Retinal pigment epithelial cell (primary cell): ENCODE measurements around the gene PBLD.
"Not testable (repeated sequence)": the region's sequence is repeated elsewhere in the genome, so short reads cannot be mapped to it uniquely, and the experiment has no call there.

Experiments
- DNase-seq: peaks from one replicate; pipeline ENCODE4 v3.0.0-alpha.2; 2010; ENCODE audit warnings: low read depth
- H3K4me3 ChIP-seq: 2 replicates; pipeline ENCODE4 v1.5.1; 2011; ENCODE audit warnings: mild to moderate bottlenecking, low read length, control low read depth, moderate library complexity
- TF ChIP-seq, protein P1 (sequence below): conservative IDR thresholded peaks from 2 replicates; pipeline ENCODE4 v1.5.1; 2011; ENCODE audit warnings: low read depth, low read length, control low read depth, inconsistent platforms

The PBLD gene

DNA sequence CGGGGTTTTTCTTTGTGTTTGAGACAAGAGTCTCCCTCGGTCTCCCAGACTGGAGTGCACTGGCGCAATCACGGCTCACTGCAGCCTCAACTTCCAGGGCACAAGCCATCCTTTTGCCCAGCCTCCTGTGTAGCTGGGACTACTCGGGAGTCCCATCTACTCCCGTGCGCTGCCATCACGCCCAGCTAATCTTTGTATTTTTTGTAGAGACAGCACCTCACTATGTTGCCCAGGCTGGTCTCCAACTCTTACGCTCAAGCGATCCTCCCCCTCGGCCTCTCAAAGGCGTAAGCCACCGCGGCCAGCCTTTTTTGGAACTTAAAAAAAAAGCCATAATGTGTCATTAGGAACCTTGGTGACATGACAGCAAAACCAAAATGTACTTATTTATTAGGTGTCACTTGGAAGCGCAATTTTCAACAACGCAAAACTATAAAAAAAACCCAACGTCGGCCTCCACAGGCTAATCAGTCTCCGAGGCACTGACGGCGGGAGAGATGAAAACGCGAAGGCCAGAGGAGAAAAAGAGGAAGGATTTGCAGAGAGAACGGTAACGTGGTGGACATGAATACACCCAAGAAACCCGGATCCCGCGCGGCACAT is 1.8 kb downstream of the PBLD start:
- TF ChIP-seq, protein P1, sequence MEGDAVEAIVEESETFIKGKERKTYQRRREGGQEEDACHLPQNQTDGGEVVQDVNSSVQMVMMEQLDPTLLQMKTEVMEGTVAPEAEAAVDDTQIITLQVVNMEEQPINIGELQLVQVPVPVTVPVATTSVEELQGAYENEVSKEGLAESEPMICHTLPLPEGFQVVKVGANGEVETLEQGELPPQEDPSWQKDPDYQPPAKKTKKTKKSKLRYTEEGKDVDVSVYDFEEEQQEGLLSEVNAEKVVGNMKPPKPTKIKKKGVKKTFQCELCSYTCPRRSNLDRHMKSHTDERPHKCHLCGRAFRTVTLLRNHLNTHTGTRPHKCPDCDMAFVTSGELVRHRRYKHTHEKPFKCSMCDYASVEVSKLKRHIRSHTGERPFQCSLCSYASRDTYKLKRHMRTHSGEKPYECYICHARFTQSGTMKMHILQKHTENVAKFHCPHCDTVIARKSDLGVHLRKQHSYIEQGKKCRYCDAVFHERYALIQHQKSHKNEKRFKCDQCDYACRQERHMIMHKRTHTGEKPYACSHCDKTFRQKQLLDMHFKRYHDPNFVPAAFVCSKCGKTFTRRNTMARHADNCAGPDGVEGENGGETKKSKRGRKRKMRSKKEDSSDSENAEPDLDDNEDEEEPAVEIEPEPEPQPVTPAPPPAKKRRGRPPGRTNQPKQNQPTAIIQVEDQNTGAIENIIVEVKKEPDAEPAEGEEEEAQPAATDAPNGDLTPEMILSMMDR: no peak
- no peak for DNase-seq
- peak overlapping the region; percentile 94 for H3K4me3 ChIP-seq

DNA sequence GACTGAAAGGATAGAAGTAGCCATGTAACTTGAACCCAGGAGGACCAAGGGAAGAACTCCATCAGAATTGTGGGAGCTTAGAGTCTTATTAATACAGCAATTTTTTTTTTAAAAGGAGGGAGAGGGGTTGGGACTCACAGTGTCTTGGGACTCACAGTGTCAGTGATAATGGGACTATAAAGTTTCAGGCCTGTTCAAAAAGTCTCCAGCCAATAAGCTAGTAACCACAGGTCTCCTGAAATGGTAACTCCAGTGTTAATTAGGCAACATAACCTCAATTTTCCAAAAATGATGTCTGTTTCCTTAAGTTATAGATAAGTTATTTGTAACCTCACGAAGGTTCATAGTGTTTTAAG is 3.2 kb downstream of the PBLD start:
- TF ChIP-seq, protein P1: no peak
- no peak overlapping the region for H3K4me3 ChIP-seq
- DNase-seq: no peak

DNA sequence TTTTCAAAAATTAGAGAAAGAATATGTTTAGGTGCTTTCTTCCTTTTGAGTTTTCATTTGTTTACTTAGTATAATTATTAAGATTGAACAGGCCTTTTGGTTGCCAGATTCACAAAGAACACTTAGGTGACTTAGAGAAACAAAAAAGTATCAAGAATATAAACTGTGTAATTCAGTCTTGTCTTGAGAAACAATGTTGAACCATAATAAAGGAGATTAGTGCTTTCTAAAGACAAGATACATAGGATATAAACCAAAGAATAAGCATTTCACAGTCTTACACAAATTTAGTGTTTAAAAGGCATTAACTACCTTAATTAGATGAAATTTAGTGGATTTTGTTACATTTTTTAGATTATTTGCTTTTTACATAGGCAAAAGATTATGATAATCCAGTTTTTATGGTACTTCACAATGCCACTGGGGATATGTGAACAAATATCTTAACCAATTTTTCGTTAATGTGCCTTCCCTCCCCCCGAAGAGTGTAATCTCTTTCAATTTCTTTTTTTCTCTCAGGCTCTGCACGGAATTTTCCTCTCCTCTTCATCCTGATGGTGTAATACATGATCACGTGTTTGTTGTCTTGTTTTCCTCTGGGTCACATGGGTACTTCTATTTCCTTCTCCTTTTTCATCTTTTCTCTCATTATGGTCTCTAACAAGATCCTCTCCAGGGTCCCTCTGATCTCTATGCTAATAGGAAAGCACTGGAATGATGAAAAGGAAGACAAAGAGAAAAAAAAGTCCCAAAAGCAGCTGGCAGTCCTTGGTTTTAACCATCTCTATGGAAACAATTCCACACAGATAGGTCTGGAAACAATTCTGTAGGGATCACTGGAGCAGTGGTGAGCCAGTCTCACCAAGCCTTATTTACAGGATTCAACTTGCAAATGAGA is 4.6 kb downstream of the PBLD start:
- TF ChIP-seq, protein P1: no peak
- no peak for DNase-seq
- peak overlapping the region; percentile 5 for H3K4me3 ChIP-seq

DNA sequence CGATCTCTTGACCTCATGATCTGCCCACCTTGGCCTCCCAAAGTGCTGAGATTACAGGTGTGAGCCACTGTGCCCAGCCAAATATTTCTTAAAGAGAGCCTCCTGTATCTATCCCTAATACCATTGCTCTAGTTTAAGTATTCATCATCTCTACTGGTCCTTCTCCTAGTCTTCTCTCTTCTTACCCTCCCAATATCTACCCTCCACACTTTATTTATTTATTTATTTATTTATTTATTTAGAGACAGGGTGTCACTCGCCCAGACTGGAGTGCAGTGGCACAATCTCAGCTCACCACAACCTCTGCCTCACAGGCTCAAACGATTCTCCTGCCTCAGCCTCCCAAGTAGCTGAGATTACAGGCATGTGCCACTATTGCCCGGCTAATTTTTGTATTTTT is 8.3 kb downstream of the PBLD start:
- DNase-seq, H3K4me3 ChIP-seq: not testable (repeated sequence)

DNA sequence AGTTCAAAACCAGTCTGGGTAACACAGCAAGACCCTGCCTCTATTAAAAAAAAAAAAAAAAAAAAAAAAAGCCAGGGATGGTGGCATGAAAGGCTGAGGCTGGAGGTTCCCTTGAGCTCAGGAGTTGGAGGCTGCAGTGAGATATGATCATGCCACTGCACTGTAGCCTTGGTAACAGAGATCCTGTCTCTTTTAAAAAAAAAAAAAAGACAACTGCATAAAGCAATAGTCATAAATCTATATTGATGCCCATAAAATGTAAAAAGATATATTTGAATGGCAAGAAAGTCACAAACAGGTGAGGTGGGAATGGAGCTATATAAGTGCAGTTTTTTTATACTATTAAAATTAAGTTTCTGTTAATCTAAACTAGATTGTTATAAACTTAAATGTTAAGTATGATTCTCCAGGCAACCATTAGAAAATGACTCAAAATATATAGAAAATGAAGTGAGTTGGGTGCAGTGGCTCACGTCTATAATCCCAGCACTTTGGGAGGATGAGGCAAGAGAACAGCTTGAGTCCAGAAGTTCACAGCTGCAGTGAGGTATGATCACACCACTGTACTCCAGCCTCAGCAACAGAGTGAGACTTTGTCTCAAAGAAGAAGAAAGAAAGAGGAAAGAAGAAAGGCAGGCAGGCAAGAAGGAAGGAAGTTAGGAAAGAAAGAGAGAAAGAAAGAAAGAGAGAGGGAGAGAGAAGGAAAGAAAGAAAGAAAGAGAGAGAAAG is 14.2 kb downstream of the PBLD start:
- no peak for DNase-seq
- TF ChIP-seq, protein P1: no peak
- no peak overlapping the region for H3K4me3 ChIP-seq

DNA sequence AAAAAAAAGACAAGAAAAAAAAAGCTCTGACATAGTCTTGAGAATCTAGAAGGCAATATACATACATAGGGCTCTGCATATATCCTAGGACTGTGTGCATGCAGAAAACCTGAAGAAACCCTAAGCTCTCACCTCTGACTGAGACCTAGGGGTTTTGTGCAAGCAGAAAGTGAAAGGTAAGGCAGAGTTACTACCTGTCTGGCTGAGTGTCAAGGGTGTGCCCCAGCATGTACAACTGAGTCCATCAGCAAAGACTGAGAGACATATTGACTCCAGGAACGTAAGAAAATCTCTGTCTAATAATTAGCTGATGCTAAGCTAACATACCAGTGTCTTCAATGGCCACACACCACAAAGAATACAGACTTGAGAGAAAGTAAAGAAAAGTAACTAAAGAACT is 17.1 kb downstream of the PBLD start:
- no peak overlapping the region for H3K4me3 ChIP-seq
- TF ChIP-seq, protein P1: no peak
- no peak for DNase-seq

DNA sequence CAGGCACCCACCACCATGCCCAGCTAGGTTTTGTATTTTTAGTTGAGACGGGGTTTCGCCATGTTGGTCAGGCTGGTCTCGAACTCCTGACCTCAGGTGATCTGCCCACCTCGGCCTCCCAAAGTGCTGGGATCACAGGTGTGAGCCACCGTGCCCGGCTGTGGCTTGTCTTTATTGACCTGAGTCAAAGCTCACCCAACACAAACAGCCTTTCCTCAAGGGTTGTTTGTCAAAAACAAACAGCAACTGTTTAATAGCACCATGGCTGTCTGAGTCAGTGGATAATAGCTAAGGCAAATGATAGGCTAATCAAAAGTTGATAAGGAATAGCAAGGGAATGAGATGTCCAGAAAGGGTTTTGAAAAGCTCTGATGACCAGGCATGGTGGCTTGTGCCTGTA is 17.8 kb downstream of the PBLD start:
- DNase-seq: not testable (repeated sequence)

DNA sequence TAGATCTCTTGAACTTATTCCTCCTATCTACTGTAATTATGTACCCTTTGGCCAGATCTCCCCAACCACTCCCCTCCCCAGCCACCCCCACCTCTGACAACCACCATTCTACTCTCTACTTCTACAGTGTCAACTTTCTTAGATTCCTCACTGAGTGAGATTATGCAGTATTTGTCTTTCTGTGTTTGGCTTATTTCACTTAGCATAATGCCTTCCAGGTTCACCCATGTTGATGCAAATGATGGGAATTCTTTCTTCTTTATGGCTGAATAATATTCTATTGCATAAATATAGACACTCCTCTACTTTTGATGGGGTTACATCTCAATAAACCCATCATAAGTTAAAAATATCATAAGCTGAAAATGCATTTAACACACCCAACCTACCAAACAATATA is 22.2 kb downstream of the PBLD start:
- TF ChIP-seq, protein P1: no peak

More for the DNA sequence above, 17.8 kb downstream of the PBLD start:
- H3K4me3 ChIP-seq: not testable (repeated sequence)

More for the DNA sequence above, 22.2 kb downstream of the PBLD start:
- no peak for DNase-seq
- H3K4me3 ChIP-seq: no peak overlapping the region
